ENCODE data around the gene TXNRD3. TPM values are rescaled to one million over a fixed set of nuclear protein-coding genes. Genes with fewer than 3 reads are reported as not detected.

Gene TXNRD3
- polyA plus RNA-seq, 1 of the 3 experiments (the other 2 are of a cell fraction), result 4.7 TPM

DNA sequence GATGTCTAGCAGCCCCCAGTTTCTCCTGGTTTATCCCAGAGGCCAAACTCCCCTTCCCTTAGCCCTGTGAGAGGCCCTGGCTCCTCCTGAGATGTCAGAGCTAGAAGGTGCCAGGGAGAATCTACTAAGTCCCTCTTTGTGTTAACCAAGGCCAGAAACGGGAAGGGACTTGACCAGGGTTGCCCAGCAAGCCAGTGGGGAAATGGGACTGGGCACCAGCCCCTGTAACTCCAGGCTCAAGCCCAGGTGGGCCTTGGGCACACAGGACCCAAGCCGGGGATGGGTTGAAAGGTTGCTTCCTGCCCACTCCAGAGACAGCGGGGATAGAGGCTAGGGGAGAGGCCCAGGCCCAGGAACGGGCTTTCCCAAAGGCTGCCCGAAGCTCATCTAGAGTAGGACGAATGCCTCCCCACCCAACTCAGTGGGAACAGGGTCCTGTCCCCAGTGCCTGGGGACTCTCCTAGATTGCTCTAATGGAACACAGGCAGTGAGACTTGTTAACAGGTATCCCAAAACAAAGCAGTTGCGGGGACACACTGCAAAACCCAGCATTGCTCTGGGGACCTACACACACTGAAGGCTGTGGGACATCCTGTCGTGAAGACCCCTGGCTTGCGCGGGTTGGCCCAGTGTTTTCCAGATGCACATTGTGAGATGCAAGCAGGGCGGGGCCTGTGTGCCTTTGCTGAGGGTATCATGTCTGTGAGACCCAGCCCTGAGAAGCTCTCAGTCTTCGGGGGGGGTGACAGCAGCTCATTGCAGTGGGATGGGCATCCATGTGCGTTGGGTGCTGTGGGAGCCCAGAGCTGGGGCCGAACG is 12.9 kb upstream of the TXNRD3 start (continued):
- TF ChIP-seq EZH2phosphoT487 (IDR thresholded peaks at IDR 0.05; ENCODE audit: borderline replicate concordance, low read depth), result no peak

DNA sequence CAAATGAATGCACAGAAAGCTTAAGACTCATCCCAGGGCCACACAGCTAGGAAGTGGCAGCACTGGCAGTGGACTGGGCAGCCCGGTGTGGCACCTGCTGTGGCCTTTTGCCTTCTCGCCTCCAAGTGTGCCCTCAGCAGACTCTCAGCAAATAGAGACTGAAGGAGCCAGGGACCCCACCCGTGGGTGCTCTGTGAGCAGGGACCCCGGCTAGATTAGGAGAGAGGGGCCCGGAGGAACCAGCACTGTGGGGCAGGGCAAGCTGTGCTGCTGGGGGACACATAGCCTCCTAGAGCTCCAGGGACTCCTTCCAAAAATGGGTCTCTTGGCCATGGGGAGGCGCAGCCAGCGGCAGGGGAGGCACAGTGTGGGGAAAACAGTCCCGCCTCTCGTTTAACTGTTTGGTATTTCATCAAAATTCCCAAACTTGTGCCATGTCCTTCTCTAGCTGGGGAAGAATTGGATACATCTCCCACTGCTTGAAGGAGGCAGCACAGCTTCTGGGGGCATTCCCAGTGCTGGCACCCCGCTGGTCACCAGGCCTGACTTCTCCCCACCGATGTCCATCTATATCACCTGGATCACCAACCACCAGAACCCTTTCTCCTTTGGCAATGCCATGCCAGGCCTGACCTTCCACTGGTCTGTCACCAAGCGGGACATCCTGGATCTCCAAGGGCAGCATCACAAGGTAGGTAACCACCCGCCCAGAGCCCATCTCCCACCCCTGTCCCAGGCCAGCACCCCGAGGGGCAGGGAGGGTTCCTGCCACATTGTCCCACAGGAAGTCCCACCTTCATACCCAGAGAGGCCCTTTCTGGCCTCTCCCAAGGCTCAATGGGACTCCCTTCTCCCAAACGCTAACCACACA is 12.0 kb upstream of the TXNRD3 start:
- CTCF ChIA-PET, result interaction anchor here (0.6 to 1.7 kb wide), 6 partner anchors 10 to 316 kb away, joined by 3 to 6 read pairs (median 3); partner anchors contain the start of gene PLXNA1
- H3F3A ChIP-seq (replicated peaks; ENCODE audit: insufficient read depth), result no peaks in the 10 kb centered on the region
- no peaks in the 10 kb centered on the region for H3K9me3 ChIP-seq
- no peaks in the 10 kb centered on the region for H3K79me2 ChIP-seq (ENCODE audit: insufficient read depth)
- H2AFZ ChIP-seq (ENCODE audit: low read depth), result no peak overlapping the region
- POLR2A ChIA-PET, result no interaction called here
- no peaks in the 10 kb centered on the region for H3K36me3 ChIP-seq (replicated peaks in 1 of 2; ENCODE audit: control insufficient read depth in 1 of 2, insufficient read depth in 2 of 2, low read length in 1 of 2)
- WGBS (ENCODE audit: low lambda C conversion rate), result 82% methylated on average over 6 of the region's 15 CpGs
- no peaks in the 10 kb centered on the region for H4K20me1 ChIP-seq (ENCODE audit: insufficient read depth)
- no peak overlapping the region for H3K4me3 ChIP-seq (ENCODE audit: low read depth in 2 of 2, low read length in 1 of 2)
- H3K4me2 ChIP-seq, result no peak overlapping the region
- H3K9me2 ChIP-seq, result no peaks in the 10 kb centered on the region
- H3K27me3 ChIP-seq (ENCODE audit: insufficient read depth), result peaks cover under 1% of the 10 kb centered on the region; the same call in 1 of the 2 replicates
- H3K9ac ChIP-seq, result no peak overlapping the region
- DNase-seq, result no peak
- H3K27ac ChIP-seq (ENCODE audit: low read depth in 2 of 2, low read length in 1 of 2), result no peak overlapping the region
- H3K4me1 ChIP-seq (ENCODE audit: control insufficient read depth in 1 of 2, insufficient read depth in 2 of 2, low read depth in 1 of 2, low read length in 1 of 2), result no peaks in the 10 kb centered on the region; a peak in 1 of 4 replicates
- TF ChIP-seq MXI1 (IDR thresholded peaks at IDR 0.05; ENCODE audit: low read depth, low read length), result no peak
- TF ChIP-seq GATA2 (CRISPR knock-in tag; IDR thresholded peaks at IDR 0.05), result no peak
- no peak for TF ChIP-seq EZH2phosphoT487 (IDR thresholded peaks at IDR 0.05; ENCODE audit: borderline replicate concordance, low read depth)
- TF ChIP-seq MEF2A (IDR thresholded peaks at IDR 0.05; ENCODE audit: borderline replicate concordance, low read depth), result no peak
- TF ChIP-seq EP300 (IDR thresholded peaks at IDR 0.05; ENCODE audit: borderline replicate concordance in 1 of 2, low read depth in 1 of 2, low read length in 1 of 2), result no peak
- TF ChIP-seq, protein P1, sequence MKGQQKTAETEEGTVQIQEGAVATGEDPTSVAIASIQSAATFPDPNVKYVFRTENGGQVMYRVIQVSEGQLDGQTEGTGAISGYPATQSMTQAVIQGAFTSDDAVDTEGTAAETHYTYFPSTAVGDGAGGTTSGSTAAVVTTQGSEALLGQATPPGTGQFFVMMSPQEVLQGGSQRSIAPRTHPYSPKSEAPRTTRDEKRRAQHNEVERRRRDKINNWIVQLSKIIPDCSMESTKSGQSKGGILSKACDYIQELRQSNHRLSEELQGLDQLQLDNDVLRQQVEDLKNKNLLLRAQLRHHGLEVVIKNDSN (IDR thresholded peaks at IDR 0.05; ENCODE audit: borderline replicate concordance, low read depth), result no peak
- no peak for TF ChIP-seq FOXJ3 (CRISPR knock-in tag; IDR thresholded peaks at IDR 0.05)
- TF ChIP-seq ELF1 (IDR thresholded peaks at IDR 0.05), result no peak
- TF ChIP-seq, protein P2, sequence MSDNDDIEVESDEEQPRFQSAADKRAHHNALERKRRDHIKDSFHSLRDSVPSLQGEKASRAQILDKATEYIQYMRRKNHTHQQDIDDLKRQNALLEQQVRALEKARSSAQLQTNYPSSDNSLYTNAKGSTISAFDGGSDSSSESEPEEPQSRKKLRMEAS (IDR thresholded peaks at IDR 0.05; ENCODE audit: low read depth), result no peak
- TF ChIP-seq FOXM1 (IDR thresholded peaks at IDR 0.05; ENCODE audit: low read depth), result no peak
- no peak for TF ChIP-seq TCF12 (IDR thresholded peaks at IDR 0.05)
- TF ChIP-seq, protein P3, sequence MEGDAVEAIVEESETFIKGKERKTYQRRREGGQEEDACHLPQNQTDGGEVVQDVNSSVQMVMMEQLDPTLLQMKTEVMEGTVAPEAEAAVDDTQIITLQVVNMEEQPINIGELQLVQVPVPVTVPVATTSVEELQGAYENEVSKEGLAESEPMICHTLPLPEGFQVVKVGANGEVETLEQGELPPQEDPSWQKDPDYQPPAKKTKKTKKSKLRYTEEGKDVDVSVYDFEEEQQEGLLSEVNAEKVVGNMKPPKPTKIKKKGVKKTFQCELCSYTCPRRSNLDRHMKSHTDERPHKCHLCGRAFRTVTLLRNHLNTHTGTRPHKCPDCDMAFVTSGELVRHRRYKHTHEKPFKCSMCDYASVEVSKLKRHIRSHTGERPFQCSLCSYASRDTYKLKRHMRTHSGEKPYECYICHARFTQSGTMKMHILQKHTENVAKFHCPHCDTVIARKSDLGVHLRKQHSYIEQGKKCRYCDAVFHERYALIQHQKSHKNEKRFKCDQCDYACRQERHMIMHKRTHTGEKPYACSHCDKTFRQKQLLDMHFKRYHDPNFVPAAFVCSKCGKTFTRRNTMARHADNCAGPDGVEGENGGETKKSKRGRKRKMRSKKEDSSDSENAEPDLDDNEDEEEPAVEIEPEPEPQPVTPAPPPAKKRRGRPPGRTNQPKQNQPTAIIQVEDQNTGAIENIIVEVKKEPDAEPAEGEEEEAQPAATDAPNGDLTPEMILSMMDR (IDR thresholded peaks at IDR 0.05), result no peak
- TF ChIP-seq, protein P4, sequence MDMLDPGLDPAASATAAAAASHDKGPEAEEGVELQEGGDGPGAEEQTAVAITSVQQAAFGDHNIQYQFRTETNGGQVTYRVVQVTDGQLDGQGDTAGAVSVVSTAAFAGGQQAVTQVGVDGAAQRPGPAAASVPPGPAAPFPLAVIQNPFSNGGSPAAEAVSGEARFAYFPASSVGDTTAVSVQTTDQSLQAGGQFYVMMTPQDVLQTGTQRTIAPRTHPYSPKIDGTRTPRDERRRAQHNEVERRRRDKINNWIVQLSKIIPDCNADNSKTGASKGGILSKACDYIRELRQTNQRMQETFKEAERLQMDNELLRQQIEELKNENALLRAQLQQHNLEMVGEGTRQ (IDR thresholded peaks at IDR 0.05; ENCODE audit: borderline replicate concordance, low read depth, low read length), result no peak
- TF ChIP-seq NFIC (IDR thresholded peaks at IDR 0.05; ENCODE audit: borderline replicate concordance), result no peak
- TF ChIP-seq, protein P5, sequence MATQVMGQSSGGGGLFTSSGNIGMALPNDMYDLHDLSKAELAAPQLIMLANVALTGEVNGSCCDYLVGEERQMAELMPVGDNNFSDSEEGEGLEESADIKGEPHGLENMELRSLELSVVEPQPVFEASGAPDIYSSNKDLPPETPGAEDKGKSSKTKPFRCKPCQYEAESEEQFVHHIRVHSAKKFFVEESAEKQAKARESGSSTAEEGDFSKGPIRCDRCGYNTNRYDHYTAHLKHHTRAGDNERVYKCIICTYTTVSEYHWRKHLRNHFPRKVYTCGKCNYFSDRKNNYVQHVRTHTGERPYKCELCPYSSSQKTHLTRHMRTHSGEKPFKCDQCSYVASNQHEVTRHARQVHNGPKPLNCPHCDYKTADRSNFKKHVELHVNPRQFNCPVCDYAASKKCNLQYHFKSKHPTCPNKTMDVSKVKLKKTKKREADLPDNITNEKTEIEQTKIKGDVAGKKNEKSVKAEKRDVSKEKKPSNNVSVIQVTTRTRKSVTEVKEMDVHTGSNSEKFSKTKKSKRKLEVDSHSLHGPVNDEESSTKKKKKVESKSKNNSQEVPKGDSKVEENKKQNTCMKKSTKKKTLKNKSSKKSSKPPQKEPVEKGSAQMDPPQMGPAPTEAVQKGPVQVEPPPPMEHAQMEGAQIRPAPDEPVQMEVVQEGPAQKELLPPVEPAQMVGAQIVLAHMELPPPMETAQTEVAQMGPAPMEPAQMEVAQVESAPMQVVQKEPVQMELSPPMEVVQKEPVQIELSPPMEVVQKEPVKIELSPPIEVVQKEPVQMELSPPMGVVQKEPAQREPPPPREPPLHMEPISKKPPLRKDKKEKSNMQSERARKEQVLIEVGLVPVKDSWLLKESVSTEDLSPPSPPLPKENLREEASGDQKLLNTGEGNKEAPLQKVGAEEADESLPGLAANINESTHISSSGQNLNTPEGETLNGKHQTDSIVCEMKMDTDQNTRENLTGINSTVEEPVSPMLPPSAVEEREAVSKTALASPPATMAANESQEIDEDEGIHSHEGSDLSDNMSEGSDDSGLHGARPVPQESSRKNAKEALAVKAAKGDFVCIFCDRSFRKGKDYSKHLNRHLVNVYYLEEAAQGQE (IDR thresholded peaks at IDR 0.05; ENCODE audit: low read depth, low read length), result no peak
- no peak for TF ChIP-seq GABPA (IDR thresholded peaks at IDR 0.05; ENCODE audit: low read depth)
- TF ChIP-seq, protein P6, sequence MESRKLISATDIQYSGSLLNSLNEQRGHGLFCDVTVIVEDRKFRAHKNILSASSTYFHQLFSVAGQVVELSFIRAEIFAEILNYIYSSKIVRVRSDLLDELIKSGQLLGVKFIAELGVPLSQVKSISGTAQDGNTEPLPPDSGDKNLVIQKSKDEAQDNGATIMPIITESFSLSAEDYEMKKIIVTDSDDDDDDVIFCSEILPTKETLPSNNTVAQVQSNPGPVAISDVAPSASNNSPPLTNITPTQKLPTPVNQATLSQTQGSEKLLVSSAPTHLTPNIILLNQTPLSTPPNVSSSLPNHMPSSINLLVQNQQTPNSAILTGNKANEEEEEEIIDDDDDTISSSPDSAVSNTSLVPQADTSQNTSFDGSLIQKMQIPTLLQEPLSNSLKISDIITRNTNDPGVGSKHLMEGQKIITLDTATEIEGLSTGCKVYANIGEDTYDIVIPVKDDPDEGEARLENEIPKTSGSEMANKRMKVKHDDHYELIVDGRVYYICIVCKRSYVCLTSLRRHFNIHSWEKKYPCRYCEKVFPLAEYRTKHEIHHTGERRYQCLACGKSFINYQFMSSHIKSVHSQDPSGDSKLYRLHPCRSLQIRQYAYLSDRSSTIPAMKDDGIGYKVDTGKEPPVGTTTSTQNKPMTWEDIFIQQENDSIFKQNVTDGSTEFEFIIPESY (IDR thresholded peaks at IDR 0.05; ENCODE audit: borderline replicate concordance, low read depth), result no peak
